VCaP (cell line): ENCODE results near the gene PDGFD.

ENCODE experiments used
- H3K27ac ChIP-seq: fragments of 450-650 bp; 2 replicates; pipeline ENCODE4 v1.5.1; 2017
- TF ChIP-seq, protein P1 (sequence below): fragments of 450-650 bp; conservative IDR thresholded peaks from 2 replicates; pipeline ENCODE4 v1.5.1; 2017; ENCODE audit warnings: mild to moderate bottlenecking, moderate library complexity

Gene PDGFD

DNA sequence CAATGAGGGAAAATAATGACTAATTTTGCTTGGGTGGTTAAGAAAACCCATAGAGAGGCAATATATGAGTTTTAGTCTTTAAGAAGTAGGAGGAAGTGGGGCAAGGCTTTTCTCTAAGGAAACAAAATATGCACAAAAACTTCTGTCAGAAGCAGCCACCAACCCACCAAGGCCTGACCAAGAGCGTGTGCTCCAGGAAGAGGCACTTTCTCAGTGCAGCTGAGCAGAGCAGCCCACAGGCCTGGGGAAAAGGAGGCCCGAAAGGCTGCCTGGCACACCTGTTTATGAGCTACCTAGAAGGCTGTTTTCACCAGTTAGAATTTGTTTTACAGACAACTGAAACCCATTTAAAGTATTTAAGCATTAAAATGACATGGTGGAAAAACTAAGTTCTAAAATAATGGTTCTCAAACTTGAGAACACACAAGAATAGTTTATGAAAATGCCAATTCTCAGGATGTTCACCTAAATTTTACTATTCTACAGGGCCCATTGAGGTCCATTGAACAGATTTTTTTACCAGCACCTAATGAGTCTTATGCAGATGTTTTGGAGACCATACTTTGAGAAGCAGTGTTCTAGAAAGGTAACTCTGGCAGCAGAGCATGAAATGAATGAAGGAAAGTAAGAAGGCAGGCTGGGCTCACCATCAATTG, 288.0 kb downstream of the PDGFD start:
- no peak overlapping the region for H3K27ac ChIP-seq
- TF ChIP-seq, protein P1, sequence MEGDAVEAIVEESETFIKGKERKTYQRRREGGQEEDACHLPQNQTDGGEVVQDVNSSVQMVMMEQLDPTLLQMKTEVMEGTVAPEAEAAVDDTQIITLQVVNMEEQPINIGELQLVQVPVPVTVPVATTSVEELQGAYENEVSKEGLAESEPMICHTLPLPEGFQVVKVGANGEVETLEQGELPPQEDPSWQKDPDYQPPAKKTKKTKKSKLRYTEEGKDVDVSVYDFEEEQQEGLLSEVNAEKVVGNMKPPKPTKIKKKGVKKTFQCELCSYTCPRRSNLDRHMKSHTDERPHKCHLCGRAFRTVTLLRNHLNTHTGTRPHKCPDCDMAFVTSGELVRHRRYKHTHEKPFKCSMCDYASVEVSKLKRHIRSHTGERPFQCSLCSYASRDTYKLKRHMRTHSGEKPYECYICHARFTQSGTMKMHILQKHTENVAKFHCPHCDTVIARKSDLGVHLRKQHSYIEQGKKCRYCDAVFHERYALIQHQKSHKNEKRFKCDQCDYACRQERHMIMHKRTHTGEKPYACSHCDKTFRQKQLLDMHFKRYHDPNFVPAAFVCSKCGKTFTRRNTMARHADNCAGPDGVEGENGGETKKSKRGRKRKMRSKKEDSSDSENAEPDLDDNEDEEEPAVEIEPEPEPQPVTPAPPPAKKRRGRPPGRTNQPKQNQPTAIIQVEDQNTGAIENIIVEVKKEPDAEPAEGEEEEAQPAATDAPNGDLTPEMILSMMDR: no peak

DNA sequence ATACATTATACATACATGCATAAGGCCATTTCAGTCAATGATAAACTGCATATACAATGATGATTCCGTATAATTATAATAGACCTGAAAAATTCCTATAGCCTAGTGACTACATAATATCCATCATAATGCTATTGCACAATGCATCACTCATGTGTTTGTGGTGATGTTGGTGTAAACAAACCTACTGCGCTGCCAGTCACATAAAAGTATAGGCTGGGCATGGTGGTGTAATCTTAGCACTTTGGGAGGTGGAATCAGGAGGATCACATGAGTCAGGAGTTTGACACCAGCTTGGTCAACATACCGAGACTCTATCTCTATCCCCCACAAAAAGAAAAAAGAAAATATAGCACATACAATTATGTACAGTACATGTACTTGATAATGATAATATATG, 291.2 kb downstream of the PDGFD start:
- TF ChIP-seq, protein P1: no peak
- no peak overlapping the region for H3K27ac ChIP-seq

DNA sequence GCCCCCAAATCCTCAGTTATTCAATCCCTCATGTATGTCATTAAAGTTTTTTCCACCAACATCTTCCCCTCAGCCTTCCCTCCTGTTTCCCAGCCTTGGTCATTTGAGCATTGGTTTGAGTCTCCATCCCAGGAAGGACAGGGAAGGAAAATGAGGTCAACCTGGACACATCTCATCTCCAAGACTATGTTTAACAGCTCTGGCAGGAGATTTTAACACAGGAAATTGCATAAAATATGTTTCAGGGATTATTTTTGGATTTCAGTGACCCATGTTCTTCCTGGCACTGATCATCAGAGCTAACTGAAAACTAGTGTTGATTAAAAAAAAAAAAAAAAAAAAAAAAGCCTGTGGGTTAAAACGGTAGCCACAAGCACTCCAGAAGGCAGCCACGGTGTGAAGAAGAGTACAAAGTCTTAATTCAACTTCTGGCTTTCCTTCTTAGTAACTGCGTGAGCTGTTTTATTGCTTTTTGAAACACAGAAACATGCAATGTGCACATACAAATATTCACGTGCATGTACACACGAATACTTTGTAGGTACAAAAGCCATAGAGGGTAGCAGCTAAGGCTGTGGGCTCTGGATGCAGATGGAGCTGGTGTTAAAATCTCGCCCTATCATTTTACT, 291.9 kb downstream of the PDGFD start:
- H3K27ac ChIP-seq: no peak overlapping the region

DNA sequence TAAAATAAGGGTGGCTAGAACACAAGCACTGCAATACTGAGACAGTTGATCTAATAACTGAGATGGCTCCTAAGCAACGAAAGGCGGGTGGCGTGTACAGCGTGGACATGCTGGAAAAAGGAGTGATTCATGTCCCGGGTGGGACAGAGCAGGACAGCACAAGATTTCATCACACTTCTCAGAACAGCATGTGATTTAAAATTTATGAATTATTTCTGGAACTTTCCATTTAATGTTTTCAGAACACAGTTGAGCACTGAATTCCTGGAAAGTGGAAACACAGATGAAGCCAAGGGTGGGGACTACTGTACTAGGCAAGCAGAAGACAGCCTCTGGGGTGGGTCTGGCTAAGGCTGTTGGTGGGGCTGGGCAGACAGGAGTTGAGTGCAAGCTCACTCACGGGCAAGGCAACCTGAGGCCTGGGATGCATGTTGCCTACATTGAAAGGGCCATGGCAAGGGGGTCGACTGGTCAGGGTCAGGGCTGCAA, 293.1 kb downstream of the PDGFD start:
- TF ChIP-seq, protein P1: no peak
- no peak overlapping the region for H3K27ac ChIP-seq

More for the DNA sequence above, 291.9 kb downstream of the PDGFD start:
- TF ChIP-seq, protein P1: no peak

DNA sequence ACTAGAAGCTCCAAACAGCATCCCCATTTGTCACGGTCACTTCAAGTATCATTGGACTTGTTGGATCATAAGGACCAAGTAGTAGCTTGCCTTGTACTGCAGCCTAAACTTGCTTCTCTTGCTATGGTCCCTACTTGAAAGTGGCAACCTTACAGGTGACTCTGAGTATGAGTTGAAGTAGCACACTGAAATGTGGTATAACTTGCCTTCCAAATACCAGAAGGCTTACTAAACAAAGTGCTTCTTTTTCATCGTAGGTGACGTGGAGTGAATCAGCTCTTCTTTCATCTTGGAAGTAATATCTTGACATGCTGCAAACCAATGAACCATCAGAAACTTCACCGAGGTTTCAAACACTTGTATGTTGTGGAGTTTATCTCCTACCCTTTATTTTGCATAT, 296.5 kb downstream of the PDGFD start:
- no peak overlapping the region for H3K27ac ChIP-seq
- TF ChIP-seq, protein P1: no peak

DNA sequence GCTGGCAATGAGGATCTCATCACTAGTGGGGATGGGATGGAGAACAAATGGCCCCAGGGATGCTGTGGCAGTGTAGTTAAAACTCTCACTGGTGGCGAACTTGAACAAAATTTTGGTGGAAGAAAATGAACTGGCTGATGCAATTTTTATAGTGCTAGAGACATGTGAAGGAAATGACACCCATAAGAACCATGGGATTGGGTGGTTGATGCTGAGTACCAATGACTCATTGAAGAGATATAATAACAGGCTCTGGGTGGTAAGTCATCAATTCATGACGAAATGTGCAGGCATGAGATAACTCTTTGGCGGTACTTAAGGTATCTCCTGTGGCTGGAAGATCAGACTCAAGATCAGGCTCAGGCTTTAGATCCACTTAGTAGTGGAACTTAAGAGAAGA, 300.4 kb downstream of the PDGFD start:
- no peak overlapping the region for H3K27ac ChIP-seq
- TF ChIP-seq, protein P1: no peak

DNA sequence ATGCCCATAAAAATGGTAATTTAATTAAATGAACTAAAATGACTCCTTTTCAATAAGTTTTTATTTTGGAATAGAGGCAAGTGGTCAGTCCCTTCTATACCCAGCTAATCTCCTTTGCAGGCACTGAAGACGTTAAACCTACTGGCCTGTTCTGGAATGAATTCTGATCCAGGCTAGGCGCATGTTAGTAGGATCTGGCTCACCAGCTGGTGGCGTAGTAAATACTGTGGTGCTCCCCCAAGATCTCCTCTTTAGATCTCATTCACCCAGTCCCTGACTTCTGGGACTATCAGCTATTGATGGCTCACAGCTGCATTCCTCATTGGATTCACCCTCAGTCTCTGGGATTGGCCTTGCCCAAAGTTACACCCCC, 301.2 kb downstream of the PDGFD start:
- TF ChIP-seq, protein P1: no peak
- H3K27ac ChIP-seq: no peak overlapping the region
